ENCODE results near the gene UVSSA.

UVSSA gene

DNA sequence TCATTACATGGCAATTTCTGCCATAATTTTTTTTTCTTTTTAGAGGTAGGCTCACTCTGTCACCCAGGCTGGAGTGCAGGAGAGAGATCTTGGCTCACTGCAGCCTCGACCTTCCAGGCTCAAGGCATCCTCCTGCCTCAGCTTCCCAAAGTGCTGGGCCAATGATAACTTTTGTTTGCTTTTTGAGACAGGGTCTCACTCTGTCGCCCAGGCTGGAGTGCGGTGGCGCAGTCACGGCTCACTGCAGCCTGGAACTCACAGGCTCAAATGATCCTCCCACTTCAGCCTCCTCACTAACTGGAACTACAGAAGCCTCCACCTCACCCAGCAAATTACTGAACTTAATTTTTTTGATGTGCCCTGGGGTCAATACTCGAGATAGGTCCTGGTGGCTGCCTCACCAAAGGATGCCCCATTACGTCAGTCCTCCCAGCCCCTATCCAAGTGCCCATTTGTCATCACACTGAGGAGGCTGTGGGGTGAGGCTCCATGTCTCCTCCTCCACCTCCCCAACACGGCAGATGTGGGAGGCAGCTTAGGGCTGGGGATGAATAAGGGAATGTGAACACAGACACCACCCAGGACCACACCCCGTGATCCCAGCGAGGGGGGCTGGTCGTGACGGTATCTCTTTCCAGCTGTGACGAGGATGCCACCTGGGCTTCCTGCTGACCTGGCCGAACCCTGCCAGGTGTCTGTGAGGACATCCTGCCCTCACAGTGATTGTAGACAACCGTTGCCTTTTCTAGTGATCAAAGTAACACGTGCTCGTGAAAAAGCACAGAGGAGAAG, 71.7 kb downstream of the UVSSA start:
- TF ChIP-seq CTCF (IDR thresholded peaks at IDR 0.05), result no peak

DNA sequence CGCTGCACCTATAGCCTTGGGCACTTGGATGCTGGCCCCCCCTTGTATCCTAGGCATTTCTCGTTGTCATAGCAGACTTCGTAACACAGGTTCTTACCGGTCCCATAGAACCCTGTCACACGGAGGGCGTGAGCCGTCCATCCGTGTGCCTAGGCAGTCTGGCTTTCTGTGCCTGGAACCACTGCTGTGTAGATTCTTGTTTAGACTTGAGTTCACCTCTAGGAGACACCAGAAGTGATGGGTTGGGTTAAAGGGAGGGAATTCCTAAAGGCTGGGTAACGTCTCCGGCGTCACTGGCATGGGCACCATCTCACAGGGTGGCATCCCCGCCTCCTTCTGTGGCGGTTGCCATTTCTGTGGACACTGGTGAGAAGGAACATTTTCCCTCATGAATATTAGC, 72.7 kb downstream of the UVSSA start:
- TF ChIP-seq CTCF (IDR thresholded peaks at IDR 0.05), result no peak

DNA sequence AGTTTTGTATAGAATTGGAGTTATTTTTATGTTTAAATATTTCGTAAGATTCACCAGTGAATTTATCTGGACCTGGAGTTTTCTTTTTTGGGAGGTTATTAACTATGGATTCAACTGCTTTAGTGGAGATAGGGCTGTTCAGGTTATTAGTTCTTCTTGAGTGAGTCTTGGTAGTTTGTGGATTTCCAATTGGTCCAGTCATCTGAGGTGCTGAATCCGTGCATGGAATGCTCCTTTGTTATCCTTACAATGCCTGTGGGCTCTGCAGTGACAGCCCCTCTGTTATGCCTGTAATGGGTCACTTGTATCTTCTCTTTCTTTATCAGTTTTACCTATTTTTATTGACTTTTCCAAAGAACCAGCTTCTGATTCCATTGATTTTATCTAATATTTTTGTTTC, 74.6 kb downstream of the UVSSA start:
- TF ChIP-seq CTCF (IDR thresholded peaks at IDR 0.05), result no peak

GRCh38 chr4:1427010-1427409, 80.0 kb downstream of the UVSSA start:
- no peak for TF ChIP-seq CTCF (IDR thresholded peaks at IDR 0.05)
